HepG2 (cell line): ENCODE measurements around the gene FAM156B. TPM values are rescaled to one million over a fixed set of nuclear protein-coding genes. Genes with fewer than 3 reads are reported as not detected.
"Not testable (repeated sequence)": the region's sequence is repeated elsewhere in the genome, so short reads cannot be mapped to it uniquely, and the experiment has no call there.

Experiments used
- ATAC-seq: fragments of 200-7000 bp; cut with Tn5 transposase; 3 replicates; pipeline ENCODE4 v1.9.1; 2020; ENCODE audit warnings: mild to moderate bottlenecking, moderate library complexity
- BruUV-seq: library from RNA; stranded (reverse); fragments of 400-500 nt; replicated peaks from 2 replicates; lab custom pipeline; 2021; lab: Mats Ljungman, UMichigan
- CTCF ChIA-PET: fragments of 300-600 bp; formaldehyde crosslinking; extraction: SDS; loops from one replicate; lab custom pipeline; 2021; ENCODE audit warnings: low total read pairs, inconsistent platforms, low intra/inter-chr PET ratio; lab: Yijun Ruan, JAX
- POLR2A ChIA-PET: fragments of 350-600 bp; sonication (Branson Sonifier 250); formaldehyde crosslinking; loops from one replicate; lab custom pipeline; 2020; ENCODE audit warnings: antibody characterized with exemption, inconsistent platforms; lab: Yijun Ruan, JAX
- DNase-seq: peaks from one replicate; pipeline ENCODE4 v3.0.0-alpha.2; 2015; ENCODE audit warnings: low spot score
- FAIRE-seq: peaks from 3 replicates; lab custom pipeline; 2011; peaks lifted over from hg19 to GRCh38; lab: Jason Lieb, UNC
- H2AFZ ChIP-seq: one replicate; pipeline ENCODE4 v1.6.1; 2011; ENCODE audit warnings: low read length, inconsistent platforms
- H3K27ac ChIP-seq: fragments of 300-600 bp; 3 replicates; pipeline ENCODE4 v1.8.0; 2011; ENCODE audit warnings: mixed run types, mild to moderate bottlenecking, mixed read lengths, low read length, inconsistent platforms; ENCODE audit not compliant: insufficient read depth; ENCODE audit errors: extremely low read length
- H3K27me3 ChIP-seq, 2 experiments: fragments of 200-600 bp in 1 of 2; 2 replicates in 1 of 2; 3 replicates in 1 of 2; pipeline versions ENCODE4 v1.6.0 to v1.8.0; 2011; ENCODE audit warnings: low read length in 2 of 2, mild to moderate bottlenecking in 2 of 2, moderate library complexity in 2 of 2, inconsistent platforms in 1 of 2; ENCODE audit not compliant: insufficient read depth in 2 of 2, control insufficient read depth in 1 of 2
- H3K36me3 ChIP-seq, 2 experiments: fragments of 200-600 bp in 1 of 2; replicated peaks in 1 of 2; 2 replicates in 1 of 2; 3 replicates in 1 of 2; pipeline versions ENCODE4 v1.5.1 to v1.8.0; 2011; ENCODE audit warnings: low read length in 2 of 2, inconsistent platforms in 1 of 2; ENCODE audit not compliant: insufficient read depth in 2 of 2, control insufficient read depth in 1 of 2
- H3K4me1 ChIP-seq: 2 replicates; pipeline ENCODE4 v1.5.1; 2012; ENCODE audit warnings: low read length, inconsistent platforms; ENCODE audit not compliant: insufficient read depth
- H3K4me2 ChIP-seq: 2 replicates; pipeline ENCODE4 v1.6.0; 2011; ENCODE audit warnings: low read depth, low read length, inconsistent platforms
- H3K4me3 ChIP-seq, 3 experiments: fragments of 200-600 bp in 1 of 3; sonication (generic), shearing (Covaris generic) in 1 of 3; replicated peaks in 1 of 3; 2 replicates each; pipeline ENCODE4 v1.5.1; 2011 to 2016; ENCODE audit warnings: low read length in 3 of 3, inconsistent platforms in 2 of 3, low read depth in 2 of 3, mild to moderate bottlenecking in 2 of 3, control low read depth in 1 of 3, mixed read lengths in 1 of 3; ENCODE audit not compliant: insufficient read depth in 1 of 3
- H3K79me2 ChIP-seq: one replicate; pipeline ENCODE4 v1.6.1; 2011; ENCODE audit warnings: low read length, inconsistent platforms; ENCODE audit not compliant: insufficient read depth
- H3K9ac ChIP-seq: 2 replicates; pipeline ENCODE4 v1.6.0; 2011; ENCODE audit warnings: mild to moderate bottlenecking, low read depth, low read length, inconsistent platforms; ENCODE audit not compliant: insufficient read depth
- H3K9me3 ChIP-seq: 2 replicates; pipeline ENCODE4 v1.5.1; 2012; ENCODE audit warnings: mild to moderate bottlenecking, low read length
- H4K20me1 ChIP-seq: 2 replicates; pipeline ENCODE4 v1.6.0; 2011; ENCODE audit warnings: inconsistent platforms, mild to moderate bottlenecking, low read length, moderate library complexity; ENCODE audit not compliant: insufficient read depth
- WGBS: methylation state at CpG from one replicate; pipeline ENCODE4 v1.1.6; 2017; ENCODE audit warnings: low lambda C conversion rate; 5-methylcytosine and 5-hydroxymethylcytosine counted together
- in situ Hi-C: cut with HindIII; loops from 2 replicates; pipeline ENCODE4 v1.10.0; 2017; ENCODE audit warnings: low pct_unique_long_range_greater_than_20kb; ENCODE audit not compliant: extremely low pct_ligation_motif_present
- intact Hi-C: fragments of 100-400 bp; cut with micrococcal nuclease; formaldehyde crosslinking; loops from one replicate; pipeline ENCODE4 v1.10.0; 2022; ENCODE audit not compliant: unreplicated experiment
- polyA plus RNA-seq, 8 experiments: library from polyadenylated mRNA; depleted of rRNA in 3 of 8; stranded (reverse) in 7 of 8; unstranded in 1 of 8; fragments of >200 nt; fragmentation: Illumina TruSeq in 4 of 8; extraction: Trizol in 4 of 8; gene quantifications; 2 replicates each; pipeline versions ENCODE4 v1.2.1 to v1.2.3, GENCODE V29; 2011 to 2016; ENCODE audit warnings: low read depth in 4 of 8, missing spikeins in 1 of 8, mixed read lengths in 1 of 8; ENCODE audit not compliant: insufficient read depth in 1 of 8
- total RNA-seq, 5 experiments: library from RNA; depleted of rRNA; stranded (reverse); fragments of >200 nt; fragmentation: Illumina TruSeq; extraction: Trizol; gene quantifications; 2 replicates each; pipeline ENCODE4 v1.2.3, GENCODE V29; 2016; ENCODE audit warnings: low read depth in 1 of 5

Gene FAM156B
- total and polyA plus RNA-seq, 2 of the 13 experiments (the other 11 are each of a cell fraction or from before 2014, with no cell fraction given): 7.8 to 82.1 TPM

DNA sequence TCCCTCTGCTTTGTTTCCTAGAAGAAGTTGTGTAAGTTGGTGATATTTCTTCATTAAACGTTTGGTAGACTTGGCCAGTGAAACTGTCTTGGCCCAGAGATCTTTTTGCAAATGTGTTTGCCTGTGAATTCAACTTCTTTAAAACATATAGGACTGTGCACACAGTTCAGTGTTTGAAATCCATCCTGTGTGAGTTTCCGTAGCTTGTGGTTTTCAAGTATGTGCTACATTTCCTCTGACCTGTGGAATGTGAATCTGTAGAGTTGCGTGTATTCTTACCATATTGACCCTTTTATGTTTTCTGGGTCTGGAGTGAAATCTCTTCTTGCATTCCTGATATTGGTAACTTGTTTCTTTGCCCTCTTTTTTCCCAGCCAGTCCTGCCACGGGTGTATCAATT, 8.9 kb downstream of the FAM156B start:
- H3K4me1 ChIP-seq, H3K4me2 ChIP-seq, DNase-seq, H3K27ac ChIP-seq, ATAC-seq, H3K9ac ChIP-seq, CTCF ChIA-PET, H3K36me3 ChIP-seq, H3K9me3 ChIP-seq, H2AFZ ChIP-seq, in situ Hi-C loops, BruUV-seq, H3K27me3 ChIP-seq, H3K4me3 ChIP-seq, H4K20me1 ChIP-seq, POLR2A ChIA-PET, FAIRE-seq, intact Hi-C loops, H3K79me2 ChIP-seq: not testable (repeated sequence)
- no CpG with 5 or more reads among the region's 4 CpGs for WGBS

DNA sequence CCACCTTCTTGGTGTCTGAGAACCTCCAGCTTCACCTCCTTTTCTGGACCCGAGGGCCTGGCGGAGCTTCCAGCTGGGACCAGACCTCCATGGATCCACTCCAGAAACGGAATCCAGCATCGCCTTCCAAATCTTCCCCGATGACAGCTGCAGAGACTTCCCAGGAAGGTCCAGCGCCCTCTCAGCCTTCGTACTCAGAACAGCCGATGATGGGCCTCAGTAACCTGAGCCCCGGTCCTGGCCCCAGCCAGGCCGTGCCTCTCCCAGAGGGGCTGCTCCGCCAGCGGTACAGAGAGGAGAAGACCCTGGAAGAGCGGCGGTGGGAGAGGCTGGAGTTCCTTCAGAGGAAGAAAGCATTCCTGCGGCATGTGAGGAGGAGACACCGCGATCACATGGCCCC, 10.0 kb downstream of the FAM156B start:
- in situ Hi-C loops, CTCF ChIA-PET, POLR2A ChIA-PET, FAIRE-seq, ATAC-seq, H3K4me3 ChIP-seq, H3K27me3 ChIP-seq, H4K20me1 ChIP-seq, H2AFZ ChIP-seq, H3K4me1 ChIP-seq, H3K79me2 ChIP-seq, H3K9me3 ChIP-seq, H3K27ac ChIP-seq, BruUV-seq, DNase-seq, H3K4me2 ChIP-seq, H3K36me3 ChIP-seq, intact Hi-C loops, H3K9ac ChIP-seq: not testable (repeated sequence)
- no CpG with 5 or more reads among the region's 17 CpGs for WGBS

DNA sequence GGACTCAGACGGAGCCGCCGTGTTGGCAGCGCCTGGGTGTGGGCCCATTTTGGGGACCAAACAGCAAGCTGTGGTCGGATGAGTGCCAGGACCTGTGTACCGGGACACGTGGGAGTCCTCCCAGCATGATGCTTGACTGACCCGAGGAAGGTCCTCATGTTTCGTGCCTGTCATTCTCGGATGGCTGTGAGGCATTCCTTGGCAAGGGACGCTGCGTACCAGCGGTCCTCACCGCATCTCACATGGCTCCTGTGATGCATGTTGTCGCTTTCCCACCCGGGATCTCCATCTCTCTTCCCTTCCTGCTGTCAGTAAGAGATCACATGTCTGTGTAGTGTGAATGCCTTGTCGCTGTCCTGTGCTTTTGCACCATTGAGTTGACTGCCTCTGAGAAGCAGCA, 10.8 kb downstream of the FAM156B start:
- H3K4me2 ChIP-seq, H3K27me3 ChIP-seq, H3K79me2 ChIP-seq, ATAC-seq, H3K4me1 ChIP-seq, CTCF ChIA-PET, DNase-seq, H3K4me3 ChIP-seq, H3K36me3 ChIP-seq, H3K9me3 ChIP-seq, H3K9ac ChIP-seq, intact Hi-C loops, H2AFZ ChIP-seq, H4K20me1 ChIP-seq, POLR2A ChIA-PET, H3K27ac ChIP-seq, FAIRE-seq, BruUV-seq, in situ Hi-C loops: not testable (repeated sequence)
- no CpG with 5 or more reads among the region's 17 CpGs for WGBS

DNA sequence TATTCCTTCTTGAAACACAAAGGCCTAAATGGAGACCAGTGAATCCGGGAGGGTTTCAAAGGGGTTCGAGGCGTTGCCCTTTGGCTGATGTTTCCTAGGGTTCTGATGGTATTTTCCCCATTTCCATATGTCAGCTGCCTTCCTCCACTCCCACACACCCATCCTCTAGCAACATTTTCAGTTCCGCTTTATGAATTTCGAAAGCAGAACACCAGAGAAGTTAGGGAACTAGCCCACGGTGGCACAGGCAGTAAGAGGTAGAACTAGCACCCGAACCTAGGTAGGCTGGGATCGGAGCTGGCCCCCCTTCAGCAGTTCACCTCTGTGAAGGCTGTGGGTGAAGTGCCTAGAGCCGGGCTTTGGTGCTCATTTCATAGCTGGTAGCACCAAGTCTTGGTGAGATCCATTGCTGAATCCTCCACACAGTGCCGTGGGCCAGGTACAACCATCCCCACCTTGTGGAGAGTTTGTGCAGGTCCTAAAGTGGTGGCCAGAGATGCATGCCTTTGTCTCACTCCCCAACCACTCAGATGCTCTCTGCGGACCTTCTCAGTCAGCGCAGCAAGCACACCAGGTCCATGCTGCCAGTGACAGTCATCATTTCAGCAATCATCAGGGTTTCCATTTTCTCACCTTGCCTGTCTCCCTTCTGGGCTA, 12.3 kb downstream of the FAM156B start:
- H2AFZ ChIP-seq, intact Hi-C loops, H3K9me3 ChIP-seq, H3K27me3 ChIP-seq, H4K20me1 ChIP-seq, H3K4me3 ChIP-seq, H3K4me2 ChIP-seq, in situ Hi-C loops, H3K9ac ChIP-seq, H3K79me2 ChIP-seq, DNase-seq, BruUV-seq, H3K36me3 ChIP-seq, H3K27ac ChIP-seq, H3K4me1 ChIP-seq, CTCF ChIA-PET, POLR2A ChIA-PET, FAIRE-seq: not testable (repeated sequence)
- no CpG with 5 or more reads among the region's 12 CpGs for WGBS
- peak; percentile 64 for ATAC-seq
